T-helper 2 cell (primary cell): ENCODE data around the gene ANO3.
"Not testable (repeated sequence)": the region's sequence is repeated elsewhere in the genome, so short reads cannot be mapped to it uniquely, and the experiment has no call there.

Source experiments
- DNase-seq, 5 experiments: peaks; one replicate each; pipeline versions ENCODE4 v3.0.0 to v3.0.0-alpha.2; 2012 to 2022
- total RNA-seq, 2 donors: gene quantifications; one replicate each; lab custom pipeline; 2026; lab: John Stamatoyannopoulos, UW

ANO3 gene
- total RNA-seq: 0 reads per million in 2 donors

DNA sequence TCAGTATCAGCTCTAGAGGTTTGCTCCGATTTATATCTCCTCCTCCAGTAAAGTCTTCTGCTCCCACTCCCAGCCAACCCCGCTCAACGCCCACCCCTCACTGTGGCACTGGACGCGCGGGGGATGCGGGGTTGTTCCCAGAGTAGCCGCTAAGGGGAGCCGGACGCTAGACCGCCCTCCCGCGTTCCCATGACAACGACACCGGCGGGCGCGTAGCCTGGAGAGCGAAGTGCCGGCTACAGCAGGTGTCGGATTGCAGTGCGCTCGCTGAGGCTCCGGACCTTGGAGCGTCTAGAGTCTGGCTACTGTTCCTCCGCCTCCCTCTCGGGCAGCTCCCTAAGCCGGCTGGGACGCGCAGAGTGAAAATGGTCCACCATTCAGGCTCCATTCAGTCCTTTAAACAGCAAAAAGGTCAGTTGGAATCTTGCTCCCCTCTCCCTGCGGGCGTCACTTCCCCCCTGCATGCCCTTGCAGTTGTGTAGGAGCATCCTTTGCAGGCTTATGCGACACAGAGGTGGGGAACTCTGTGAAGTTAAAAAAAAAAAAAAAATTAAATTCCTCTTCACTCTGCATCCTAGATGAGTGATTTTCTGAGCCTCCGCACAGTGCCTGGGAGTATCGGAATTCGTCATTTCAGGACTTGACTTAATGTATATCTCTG, at the start of gene ANO3:
ANO3 (plus strand) TSS at position 220 of the 661 bp plus-strand sequence; CDS start at position 366, 146 bp downstream.
- DNase-seq: peak in 1 of 5 experiments; percentile 31

DNA sequence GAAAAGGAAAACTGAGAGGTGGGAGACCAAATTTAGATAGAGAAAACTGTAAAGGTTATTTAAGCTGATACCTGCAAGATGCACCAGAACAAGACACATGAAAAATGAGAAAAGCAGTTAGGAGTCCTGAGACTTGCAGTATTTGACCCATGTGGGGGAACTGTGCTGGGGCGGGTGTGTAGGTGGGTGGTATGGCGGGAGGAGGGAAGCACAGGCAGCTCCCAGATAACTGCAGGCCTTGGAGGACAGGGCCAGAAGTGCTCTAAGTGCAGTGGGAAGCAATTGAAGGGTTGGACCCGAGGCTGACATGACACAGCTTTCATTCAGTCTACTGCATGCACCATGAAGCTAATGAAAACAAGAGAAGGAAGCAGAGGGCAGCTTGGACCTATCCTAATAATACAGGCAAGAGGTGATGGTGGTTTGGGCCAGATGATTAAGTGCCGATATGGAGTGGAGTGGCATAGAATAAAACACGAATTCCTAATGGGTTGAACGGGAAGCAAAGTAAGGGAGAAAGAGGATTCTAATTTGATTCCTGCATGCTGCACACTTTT, 48.0 kb upstream of the ANO3 start:
- DNase-seq: no peak

DNA sequence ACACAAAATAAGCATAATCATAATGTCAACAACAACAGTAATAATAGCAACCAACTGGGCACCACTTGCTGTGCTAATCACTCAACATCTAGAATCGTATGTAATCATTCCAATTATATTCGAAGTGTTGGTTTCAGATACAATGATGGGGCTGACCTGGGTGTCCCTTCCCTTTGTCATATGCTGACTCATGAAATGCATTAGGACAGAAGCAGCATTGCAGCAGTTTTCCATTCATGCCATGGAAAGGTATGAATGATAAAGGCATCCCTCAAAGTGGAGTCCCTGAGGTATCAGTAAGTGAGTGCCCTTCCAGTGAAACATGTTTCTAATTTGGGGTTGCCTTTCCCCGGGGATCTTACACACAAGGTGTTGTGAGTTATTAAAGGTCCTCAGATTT, 46.3 kb upstream of the ANO3 start:
- DNase-seq: no peak

DNA sequence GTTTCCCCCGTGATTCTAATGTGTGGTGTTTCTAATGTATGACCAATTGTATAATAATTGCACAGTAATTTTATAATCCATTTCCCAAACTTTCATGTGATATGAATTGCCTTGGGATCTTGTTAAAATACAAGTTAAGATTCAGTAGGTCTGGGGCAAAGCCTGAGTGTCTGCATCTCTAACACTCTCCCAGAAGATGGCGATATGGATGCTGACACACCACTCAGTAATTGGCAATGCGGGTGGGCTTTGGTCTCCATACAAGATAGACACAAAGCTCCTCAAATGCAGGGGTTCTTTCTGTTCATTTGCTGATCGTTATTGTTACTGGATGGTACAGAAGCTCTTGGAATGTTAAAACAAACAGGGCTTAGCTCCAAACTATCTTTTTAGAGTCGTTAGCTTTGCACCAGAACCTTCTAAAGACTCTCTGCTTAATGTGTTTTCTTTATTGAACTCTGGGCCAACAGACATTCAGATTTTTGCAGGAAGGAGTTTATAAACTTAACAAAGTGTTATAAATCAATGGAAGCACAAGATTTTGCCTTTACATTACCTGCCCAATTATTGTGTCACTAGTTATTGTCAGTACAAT, 45.4 kb upstream of the ANO3 start:
- no peak for DNase-seq

DNA sequence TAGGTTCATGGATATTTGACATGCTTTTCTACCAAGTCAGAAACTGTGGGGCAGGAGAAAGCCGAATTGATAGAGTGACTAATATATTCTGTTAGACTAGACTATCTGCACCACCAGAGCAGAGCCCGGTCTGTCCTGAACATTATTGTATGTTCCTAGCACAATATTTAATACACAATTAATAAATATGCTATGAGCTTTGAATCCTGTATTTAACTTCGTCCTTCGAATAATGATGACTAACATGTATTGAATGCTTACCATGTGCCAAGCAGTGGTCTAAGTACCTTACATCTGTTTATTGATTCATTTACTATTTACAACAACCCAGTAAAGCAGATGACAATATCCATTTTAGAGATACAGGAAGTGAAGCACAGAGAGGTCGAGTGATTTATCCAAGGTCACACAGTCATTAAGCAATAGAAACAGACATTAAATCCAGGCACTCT, 44.8 kb upstream of the ANO3 start:
- no peak for DNase-seq

DNA sequence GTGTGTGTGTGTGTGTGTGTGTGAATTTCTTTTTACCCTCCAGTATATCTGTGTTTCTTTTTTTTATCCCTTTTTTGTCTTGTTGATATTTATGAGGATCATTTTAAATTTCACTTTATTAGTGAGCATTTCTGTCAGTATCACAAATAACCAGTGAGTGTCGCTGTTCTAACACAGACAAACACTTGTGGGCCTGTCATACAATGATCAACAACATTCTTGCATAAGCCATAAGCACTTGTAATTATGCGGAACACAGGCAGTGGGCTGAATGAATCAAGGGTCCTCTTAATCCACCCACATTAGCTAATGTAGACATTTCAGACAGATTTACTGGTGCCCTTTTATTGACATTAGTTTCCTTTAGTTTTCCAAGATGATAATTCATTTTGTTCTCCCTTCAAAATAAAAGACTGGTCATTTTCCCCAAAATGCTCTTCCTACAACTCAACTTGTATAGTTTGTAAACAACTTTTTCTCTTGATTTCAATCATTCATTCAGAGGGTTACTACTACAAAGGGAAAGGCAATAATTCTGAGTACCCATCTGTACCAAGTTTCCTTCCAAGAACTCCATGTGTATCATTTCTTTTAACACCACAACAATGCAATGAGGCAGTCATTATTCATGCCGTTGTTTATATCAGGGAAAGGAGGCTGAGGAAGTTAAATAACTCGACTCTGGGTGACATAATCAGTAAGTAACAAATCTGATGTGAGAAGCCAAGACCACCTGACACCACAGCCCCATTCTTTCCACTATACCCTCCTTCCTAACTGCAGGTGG, 34.5 kb upstream of the ANO3 start:
- DNase-seq: peak in 1 of 5 experiments; percentile 47

DNA sequence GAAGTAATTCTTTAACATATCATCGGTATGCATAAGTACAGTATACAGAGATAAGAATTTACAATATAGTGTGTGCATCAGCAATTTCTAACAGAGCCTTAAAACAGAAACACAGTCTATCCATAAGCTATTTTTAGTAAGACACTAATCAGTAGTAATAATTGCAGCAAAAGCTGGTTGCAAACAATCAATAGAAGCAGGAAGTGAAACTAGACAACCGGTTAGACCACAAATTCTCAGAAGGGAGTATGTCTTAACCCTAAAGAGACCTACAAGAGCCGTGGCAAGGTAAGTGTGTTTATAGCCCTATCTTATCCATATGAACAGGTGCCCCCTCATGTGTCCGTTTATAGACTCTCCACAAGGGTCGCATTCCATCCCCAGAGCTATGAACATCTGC, 15.6 kb upstream of the ANO3 start:
- DNase-seq: not testable (repeated sequence)

DNA sequence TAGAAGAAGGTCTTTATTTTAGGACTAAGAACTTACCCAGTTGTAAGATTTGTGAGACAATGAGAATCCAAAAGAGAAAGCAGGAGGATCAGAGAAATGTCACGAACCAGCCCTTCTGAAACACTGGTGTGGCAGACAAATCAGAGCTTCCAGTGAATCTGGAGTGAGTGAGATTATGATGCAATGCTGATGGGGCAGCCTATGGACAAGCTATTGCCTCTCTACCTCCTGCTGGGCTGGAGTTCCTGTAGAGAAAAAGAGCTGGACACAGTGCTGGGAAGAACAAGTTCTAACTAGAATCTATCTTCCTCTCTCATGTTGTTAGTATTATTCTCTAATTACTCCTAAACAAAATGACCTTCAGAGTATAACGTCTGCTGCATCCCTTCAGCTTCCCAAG, 12.0 kb upstream of the ANO3 start:
- DNase-seq: no peak

DNA sequence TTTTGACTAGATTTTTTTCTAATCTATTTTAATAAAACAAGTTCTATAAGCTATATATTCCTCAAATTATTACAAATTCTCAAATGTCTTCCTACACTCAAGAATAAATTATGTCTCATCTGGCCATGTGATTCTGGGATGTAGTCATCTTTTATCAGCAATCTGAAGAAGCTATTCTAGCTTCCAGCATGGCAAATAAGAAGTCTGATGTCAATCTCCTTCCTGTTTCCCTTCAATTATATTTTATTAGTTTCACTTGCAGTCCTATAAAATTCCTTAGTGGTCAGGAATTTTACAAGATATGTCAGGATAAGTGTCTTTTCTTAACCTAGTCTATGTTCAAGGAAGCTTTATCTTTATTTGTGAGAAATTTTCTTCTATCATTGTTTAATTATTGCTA, 10.4 kb upstream of the ANO3 start:
- no peak for DNase-seq

DNA sequence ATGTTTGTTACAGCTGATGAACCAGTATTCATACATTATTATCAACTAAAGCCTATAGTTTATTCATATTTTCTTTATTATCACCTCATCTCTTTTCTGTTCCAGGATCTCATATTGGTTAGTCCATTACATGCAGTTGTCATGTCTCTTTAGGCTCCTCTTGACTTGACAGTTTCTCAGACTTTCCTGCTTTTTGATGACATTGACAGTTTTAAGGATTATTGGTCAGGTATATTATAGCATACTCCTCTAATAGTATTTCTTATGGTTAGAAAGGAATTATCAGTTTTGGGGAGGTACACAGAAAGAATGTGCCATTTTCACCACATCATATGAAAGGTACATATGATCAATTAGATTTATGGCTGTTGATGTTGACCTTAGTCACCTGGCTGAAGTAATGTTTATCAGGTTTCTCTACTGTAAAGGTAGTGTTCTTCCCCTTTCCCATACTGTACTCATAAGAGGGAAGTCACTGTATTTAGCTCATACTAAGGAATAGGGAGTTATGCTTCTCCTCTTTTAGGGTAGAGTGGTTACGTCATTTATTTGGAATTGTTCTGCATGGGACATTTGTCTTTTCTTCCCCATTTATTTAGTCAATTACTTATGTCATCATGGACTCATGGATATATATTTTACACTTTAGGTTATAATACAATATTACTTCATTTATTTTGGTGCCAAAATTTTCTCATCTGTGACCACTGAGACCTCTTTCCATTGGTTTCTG, 9.4 kb upstream of the ANO3 start:
- no peak for DNase-seq

DNA sequence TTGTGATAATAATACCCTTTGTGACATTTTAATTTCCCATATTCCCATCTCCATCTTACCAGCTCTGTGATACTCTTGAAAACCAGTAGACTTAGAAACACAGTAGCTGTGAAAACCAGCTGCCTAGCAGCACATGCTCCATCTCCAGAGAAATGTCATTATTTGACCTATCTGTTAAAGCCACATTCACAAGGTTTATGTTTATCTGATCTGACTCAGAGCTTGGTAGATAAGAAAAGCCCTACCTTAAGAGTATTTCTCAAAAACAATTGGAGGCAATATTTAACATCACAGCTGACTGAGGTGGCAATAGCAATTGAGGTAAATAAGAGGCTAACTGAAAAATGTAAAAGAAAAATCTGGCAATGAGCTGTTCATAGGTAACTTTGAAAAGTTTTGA, 8.1 kb upstream of the ANO3 start:
- DNase-seq: peak in 1 of 5 experiments; percentile 22

DNA sequence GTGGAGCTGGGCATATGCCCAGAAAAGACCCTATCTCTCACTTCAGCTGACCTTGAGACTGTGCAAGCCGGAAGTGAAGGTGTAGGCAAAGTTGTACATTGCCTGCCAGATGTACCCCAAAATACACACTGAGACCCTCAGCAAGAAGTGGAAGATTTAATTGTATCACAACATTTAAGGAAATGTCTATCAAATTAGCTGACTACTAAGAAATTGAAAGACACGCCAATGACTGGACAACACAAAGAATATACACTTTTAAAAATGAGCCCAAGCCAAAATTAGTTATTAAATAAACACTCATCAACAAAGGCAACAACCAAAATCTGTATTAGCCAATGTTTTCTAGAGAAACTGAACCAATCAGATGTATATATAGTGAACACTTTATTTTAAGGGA, 7.7 kb upstream of the ANO3 start:
- DNase-seq: no peak

DNA sequence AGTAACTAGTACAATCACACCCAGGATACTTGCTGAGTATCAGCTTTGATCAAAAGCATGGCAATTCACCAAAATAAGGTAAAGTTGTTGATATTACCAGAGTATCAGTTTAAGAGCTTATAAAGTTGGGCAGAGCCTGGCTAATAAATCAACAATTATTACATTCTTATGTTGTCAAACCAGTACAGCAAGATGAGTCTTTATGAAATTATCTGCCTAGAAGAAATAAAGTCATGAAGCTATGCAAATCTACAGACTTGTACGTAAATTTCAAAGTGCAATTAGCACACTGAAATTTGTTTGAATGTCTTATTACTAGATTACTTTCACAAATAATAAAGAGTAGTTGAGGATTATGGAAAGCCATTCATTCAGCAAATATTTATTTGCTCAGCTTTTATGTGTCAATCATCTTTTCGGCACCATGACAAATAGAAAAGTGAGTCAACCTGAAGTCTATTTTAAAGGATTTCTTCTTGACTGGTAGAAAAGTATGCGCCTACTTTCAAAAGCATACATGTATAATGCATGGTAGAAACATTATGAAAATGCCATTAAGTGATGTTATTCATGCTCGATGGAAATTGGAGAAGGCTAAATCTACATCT, 5.0 kb upstream of the ANO3 start:
- DNase-seq: no peak

DNA sequence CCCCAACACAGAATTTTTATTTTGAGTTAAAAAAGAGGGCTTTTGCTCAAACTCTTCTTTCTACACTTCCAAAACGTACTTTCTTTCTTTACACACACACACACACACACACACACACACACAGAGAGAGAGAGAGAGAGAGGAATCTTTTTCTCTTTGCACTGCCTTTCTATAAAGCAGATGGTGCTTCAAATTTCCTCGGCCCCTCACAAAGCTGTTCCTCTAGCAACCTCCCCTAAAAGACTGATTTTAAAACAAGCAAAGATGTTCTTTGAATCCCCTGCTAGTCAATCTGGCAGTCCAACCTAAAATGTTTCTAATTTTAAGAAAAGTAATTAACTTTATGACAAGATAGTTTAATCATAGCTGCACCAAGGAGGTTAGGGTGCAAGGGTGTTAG, 2.7 kb upstream of the ANO3 start:
- no peak for DNase-seq

DNA sequence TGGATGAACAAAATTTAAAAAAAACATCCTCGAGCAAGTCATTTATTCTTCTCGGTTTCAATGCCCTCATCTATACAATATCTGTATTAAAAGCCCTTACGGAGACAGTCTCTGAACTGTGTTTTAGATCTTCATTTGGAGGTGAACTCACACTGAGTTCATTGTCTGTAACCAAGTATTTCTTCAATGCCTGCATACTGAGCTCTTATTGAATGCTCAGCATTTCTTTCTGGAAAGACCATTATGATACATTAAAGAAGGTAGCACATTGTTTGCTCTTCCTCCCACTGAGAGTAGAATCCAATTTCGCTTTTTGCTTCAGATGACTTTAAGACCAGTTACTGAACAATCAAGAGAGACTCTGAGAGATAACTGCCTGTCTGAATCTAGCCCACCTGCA, 1.7 kb upstream of the ANO3 start:
- no peak for DNase-seq

DNA sequence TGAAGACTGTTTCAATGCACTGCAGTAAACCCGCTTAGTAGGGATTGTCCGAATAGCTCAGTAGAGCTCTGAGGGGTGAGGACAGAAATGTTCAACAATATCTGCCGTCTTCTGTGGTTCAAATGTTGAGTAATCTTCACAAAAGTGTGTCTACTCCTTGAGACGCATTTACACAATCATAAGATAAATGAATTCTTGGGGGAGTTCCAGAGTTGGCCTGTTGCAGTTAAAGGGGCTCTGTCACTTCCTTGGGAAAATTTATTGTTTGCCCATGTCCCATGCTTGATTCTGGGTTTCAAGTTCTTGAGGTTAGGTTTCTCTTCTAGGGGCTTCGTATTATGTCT, 614 bp downstream of the ANO3 start:
- no peak for DNase-seq

DNA sequence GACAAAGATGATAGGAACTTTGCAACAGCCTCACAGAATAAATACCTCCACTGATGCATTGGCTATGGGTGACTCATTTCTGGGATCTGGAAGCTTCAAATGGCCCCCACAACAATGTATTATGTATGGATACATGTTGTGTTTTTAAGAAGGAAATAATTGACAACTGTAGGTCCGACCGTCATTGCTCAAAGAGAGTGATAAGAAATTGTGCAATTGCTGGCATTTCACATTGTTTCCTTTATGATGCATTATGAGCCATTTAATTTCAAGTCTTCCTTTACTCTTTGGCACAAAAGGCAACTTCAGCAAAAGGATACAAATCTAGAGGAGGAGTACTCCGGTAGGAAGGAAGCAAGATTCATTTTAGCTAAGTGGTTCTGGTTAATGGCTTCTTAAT, 2.0 kb downstream of the ANO3 start:
- DNase-seq: no peak

DNA sequence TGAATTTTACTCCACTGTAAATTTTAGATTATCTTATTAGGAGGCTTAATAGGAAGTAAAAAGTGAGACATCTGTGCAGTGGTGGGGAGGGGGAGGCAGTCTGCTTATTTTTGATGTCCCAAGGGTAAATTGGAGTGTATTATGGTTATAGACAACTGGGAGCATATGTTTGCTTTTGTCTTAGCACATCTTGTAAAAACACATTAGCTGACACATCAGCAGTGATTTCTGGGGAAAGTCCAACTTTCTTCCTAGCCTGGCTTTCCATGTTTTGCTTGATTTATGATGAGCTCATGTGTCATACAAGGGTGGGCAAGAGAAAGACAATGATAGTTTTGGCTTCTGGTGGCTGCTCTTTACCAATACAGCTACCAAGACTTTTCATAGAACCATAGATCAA, 4.0 kb downstream of the ANO3 start:
- no peak for DNase-seq

DNA sequence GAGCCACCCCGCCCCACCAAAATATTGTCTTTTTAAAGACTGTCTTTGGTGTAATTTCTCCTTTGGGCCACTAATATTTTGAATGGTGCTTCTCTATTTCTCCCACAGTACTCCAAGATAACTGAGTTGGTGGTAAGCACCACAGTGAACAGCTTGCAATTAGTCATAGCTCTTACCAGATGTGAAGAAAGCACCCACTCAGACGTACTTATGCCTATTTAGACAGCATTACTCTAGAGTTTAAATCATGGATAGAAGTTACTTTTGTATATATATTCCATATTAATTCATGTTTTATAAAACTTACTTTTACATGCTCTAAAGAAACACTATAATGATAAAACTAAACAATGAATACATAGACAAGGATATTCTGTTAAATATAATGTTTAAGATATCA, 12.7 kb downstream of the ANO3 start:
- no peak for DNase-seq

DNA sequence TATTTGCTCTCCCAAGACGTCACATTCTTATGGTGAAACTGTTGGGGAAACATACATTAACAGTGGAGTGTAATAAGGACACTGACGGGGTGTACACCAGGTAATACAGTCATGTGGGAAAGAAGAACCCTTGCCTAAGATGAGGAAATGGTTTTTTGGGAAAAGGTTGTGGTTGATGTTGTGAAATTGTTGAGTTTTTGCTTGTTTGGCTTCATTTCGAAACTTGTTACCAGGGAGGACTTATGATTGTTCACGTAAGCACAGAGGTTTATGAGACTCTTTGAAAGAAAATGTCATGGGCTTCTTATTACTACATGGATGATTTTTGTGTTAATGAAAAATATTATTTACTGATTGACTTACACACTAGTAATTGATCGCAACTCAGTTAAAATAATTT, 16.8 kb downstream of the ANO3 start:
- no peak for DNase-seq

DNA sequence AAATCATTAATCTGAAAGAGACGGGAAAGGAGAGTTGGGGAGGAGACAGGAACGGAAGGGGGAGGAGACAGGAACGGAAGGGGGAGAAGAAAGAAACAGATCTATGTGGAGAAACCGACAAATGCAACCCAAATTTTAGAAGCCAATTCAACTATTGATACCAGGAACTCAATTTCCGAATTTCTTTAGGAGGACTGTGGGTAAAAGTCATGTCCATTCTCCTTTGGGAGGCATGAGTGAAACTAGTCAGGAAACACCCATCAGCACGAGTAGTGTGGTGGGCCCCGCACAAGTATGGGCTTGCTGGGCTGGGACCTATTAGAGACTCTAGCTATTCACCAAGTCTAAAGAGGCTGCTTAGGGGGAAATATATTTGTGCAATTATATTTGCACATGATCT, 18.1 kb downstream of the ANO3 start:
- no peak for DNase-seq

DNA sequence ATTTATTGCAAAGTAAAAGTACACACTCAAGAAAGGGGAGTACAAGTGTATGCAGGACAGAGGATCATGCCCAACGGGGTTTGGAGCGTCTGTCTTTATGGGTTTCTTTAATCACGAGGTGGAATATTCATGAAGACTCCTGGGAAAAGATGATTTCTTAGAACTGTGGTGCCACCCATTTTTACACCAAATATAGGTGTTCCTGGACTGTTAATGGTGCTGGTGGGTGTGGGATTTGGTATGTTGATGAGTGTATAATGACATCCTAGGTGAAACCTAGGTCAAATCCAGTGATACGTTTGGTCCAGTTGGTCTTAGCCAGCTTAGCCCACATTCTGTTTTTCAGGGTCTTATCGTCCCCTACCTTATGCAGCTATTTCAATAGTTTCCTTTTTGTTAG, 21.1 kb downstream of the ANO3 start:
- DNase-seq: no peak

DNA sequence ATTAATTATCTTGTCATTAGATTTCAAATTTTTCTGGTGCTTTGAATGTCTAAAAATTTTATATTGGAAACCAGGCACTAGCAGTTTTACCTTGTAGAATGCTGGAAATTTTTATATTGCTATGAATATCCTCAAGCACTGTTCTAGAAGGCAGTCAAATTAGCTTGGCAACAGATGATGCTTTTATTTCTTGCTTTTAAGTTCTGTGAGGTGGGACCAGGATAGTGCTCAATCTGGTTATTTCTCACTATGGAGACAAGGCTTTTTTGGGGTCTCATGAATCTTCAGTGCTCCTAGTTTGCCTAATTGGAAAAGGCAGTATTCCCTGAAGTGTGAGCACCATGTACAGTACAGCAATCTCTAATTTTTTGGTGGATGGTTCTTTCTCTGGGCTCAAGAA, 27.1 kb downstream of the ANO3 start:
- no peak for DNase-seq
